Activated CD8-positive, alpha-beta memory T cell treated with anti-CD3 and anti-CD28 coated beads for 48 hours (primary cell): ENCODE measurements around the gene GSAP.
"Not testable (repeated sequence)": the region's sequence is repeated elsewhere in the genome, so short reads cannot be mapped to it uniquely, and the experiment has no call there.

ENCODE experiments used
- DNase-seq, 3 experiments: peaks; one replicate each; pipeline ENCODE4 v3.0.0-alpha.2; 2020; ENCODE audit warnings: low read depth in 2 of 3, low spot score in 2 of 3

Gene GSAP

DNA sequence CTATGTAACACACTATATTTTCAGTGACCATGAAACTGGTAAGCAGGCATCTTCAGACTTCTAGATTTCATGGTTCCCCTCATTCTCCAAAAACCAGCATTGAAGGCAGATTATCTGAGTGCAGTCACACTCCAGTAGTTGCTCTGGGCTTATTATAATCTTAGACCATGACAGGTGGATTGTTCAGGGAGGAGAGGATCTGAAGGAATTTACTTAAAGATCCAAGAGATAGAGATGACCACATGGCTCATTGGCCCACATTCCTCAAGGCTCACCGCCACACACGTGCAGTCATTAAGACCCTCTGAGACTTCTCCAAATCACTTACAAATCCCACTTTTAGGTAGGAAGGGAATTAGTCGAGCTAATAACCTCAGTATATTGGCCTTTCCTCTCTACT, 55.2 kb downstream of the GSAP start:
- DNase-seq: no peak

- DNase-seq: no peak
Measured at GRCh38 chr7:77360104-77360503, 56.0 kb downstream of the GSAP start.

DNA sequence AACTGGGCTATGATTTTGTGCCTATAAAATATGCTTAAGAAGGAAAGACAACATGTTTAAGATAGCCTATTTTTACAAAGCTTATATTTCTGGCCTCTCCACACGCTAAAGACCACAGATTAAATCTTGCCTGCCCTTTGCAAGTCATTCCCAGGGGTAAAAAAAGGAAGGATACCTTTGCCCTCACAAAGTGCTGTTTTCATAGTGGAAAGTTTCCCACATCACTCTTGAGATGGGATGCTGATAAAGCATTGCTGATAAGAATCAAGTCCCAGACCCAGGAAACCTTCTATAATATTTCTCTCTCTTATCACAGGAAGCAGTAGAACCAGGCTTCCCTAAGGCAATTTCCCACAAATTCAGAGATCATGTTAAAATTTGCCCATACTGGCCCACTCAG, 56.5 kb downstream of the GSAP start:
- no peak for DNase-seq

DNA sequence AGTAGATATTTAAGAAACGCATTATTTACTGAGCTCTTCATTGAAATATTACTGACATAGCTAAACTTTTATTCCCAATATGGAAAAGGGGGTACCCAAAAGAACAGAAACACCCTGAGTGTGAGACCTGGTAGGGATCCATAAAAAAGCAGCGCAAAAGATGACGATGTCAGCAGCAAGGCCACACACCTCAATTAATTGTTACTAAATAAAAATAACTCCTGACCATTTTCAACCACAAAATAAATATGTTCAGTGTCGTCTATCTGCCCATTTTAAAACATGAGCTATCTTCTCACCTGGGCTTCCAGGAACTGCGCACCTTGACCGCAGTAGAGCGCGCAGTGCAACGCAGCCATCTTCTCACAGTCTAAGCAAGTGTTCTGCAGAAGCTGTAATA, 61.2 kb downstream of the GSAP start:
- no peak for DNase-seq

DNA sequence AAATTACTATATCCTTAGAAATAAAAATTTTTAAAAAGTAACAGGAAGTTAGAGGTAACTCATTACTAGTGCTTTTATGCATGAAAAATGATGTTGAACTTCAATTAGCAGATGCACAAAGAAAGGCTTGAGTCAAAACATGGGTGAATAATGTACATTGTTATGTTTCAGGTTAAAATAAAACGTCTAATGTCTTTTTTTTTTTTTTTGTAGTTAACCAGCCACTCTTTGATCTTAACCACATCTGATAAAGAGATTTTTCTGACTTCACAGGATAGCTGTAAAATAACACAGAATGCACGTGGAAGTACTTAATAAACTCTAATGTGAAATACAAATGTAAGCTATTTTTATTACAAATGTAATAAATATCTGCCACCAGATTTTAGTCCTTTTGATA, 61.7 kb downstream of the GSAP start:
- DNase-seq: no peak

- DNase-seq: no peak
Measured at GRCh38 chr7:77353911-77354310, 62.2 kb downstream of the GSAP start.

DNA sequence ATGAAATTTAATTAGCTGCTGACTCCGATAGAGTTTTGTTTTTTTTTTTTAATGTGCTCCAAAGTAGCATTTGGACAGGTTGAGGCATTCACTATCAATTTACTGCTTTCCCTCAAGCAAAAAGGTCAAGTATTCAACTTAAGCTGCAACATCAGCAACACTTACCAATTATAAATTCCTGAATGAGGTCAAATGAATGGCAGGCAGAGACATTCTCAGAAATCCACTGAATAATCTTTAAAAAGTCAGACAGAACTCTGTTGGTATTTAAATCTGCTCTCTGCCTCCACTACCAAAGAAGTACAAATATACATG, 62.8 kb downstream of the GSAP start:
- DNase-seq: no peak

- DNase-seq: no peak
Measured at GRCh38 chr7:77352665-77353406, 63.3 kb downstream of the GSAP start.

DNA sequence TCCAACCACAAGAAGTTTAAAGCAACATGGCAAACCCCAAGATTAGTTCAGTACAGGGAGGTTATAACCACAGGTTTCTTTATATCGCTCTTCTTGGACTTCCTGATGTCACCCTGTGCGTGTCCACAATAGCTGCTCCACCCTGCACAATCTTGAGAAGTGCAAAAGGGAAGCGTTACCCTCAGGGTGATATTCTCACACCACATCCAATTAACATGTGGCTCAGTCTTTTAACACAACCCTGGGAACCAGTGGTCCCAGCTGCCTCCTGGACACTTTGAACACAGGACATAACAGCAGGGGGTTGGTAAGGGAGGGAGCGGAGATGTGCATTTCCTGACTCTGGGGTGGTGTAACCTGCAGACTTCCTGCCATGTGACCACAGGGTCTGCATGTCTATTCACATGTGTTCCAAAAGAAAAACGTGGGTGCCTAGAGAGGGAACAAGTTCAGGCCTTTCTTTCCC, 64.6 kb downstream of the GSAP start:
- DNase-seq: peak in 2 of 3 experiments; percentile 13 to 31

DNA sequence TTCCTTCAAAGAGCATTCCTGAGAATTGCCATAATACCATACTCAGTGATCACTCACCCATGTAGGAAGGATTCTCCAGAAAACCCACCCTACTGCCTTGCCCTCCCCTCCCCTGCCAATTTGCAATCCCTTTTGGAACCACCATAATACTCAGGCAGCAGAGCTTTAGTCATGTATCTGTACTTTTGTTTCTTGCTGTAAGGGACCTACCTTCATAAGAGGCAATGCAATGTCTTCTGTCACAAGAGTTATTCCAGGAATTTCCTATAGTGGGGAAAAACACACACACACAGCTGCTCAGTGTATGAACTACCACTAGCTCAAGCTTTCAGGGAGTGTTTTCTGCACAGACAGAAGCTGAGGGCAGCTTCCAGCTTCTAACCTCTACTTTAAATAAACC, 67.0 kb downstream of the GSAP start:
- DNase-seq: no peak

DNA sequence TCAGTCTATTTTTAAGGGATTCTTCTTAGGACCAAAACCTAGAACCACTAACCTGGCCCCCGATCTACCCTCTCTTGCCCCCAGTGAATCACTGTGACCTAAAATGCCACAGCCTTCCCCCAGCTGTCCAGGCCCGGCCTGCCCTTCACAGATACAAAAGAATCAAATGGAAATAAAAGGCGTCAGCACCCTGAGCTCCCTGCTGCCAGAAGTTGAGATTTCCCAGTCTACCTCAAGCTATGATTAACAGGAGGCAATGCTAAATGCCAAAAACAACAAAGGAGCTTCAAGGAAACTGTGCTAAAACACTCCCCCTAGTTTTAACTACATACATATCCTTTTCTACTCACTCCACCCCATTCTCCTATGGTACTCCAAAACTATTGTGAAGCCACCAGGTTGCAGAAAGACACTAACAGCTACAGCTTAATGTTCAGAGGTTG, 67.8 kb downstream of the GSAP start:
- no peak for DNase-seq

- DNase-seq: no peak
Measured at GRCh38 chr7:77346441-77346840, 69.7 kb downstream of the GSAP start.

- not testable (repeated sequence) for DNase-seq
Measured at GRCh38 chr7:77345426-77345825, 70.7 kb downstream of the GSAP start.

- no peak for DNase-seq
Measured at GRCh38 chr7:77339726-77340125, 76.4 kb downstream of the GSAP start.

- no peak for DNase-seq
Measured at GRCh38 chr7:77338883-77339629, 77.1 kb downstream of the GSAP start.

DNA sequence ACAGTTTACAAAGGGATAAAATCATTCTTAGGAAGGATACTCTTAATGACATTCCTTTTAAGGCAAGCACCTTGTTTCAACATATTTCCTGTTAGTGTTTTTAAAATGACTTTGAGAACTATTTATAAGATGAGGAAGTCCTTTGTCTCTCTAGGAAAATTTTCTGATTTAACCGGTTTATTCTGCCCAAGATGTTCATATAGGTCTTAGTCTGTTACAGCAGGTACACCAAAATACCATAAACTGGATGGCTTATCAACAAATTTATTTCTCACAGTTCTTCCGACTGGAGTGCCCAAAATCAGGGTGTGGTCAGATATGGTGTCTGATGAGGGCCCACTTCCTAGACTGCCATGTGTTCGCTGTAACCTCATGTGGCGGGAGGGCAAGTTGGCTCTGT, 77.9 kb downstream of the GSAP start:
- no peak for DNase-seq

GRCh38 chr7:77337456-77337990, 78.6 kb downstream of the GSAP start:
- DNase-seq: no peak

GRCh38 chr7:77335581-77335980, 80.6 kb downstream of the GSAP start:
- no peak for DNase-seq

GRCh38 chr7:77334039-77334438, 82.1 kb downstream of the GSAP start:
- not testable (repeated sequence) for DNase-seq

GRCh38 chr7:77331938-77332695, 84.0 kb downstream of the GSAP start:
- DNase-seq: peak in 1 of 3 experiments; percentile 21

GRCh38 chr7:77330169-77330882, 85.8 kb downstream of the GSAP start:
- no peak for DNase-seq
